ENCODE measurements around the gene REXO4.

GRCh38 chr9:133429214-133429613 lies 11.4 kb upstream of the REXO4 start:
- TF ChIP-seq CTCF (optimal IDR thresholded peaks at IDR 0.05 in 1 of 3, IDR thresholded peaks at IDR 0.05 in 1 of 3, conservative IDR thresholded peaks at IDR 0.05 in 1 of 3; ENCODE audit: extremely low read depth in 1 of 3, insufficient read depth in 2 of 3, low read length in 3 of 3): no peak
- no peak for TF ChIP-seq EZH2 (IDR thresholded peaks at IDR 0.05; ENCODE audit: low read length)
